NCI-H1048 (cell line): ENCODE results near the gene YIPF2.

Experiments
- DNase-seq: peaks from one replicate; lab custom pipeline; 2025; lab: John Stamatoyannopoulos, UW

The YIPF2 gene

GRCh38 chr19:10874024-10874423 is 54.4 kb downstream of the YIPF2 start:
- no peak for DNase-seq

- DNase-seq: no peak
Observed at GRCh38 chr19:10872546-10873107, 55.8 kb downstream of the YIPF2 start.
